NCI-H2171 (cell line): Measurements from ENCODE around the gene MVK.

ENCODE experiments used
- DNase-seq: peaks from one replicate; lab custom pipeline; 2025; lab: John Stamatoyannopoulos, UW

MVK gene

DNA sequence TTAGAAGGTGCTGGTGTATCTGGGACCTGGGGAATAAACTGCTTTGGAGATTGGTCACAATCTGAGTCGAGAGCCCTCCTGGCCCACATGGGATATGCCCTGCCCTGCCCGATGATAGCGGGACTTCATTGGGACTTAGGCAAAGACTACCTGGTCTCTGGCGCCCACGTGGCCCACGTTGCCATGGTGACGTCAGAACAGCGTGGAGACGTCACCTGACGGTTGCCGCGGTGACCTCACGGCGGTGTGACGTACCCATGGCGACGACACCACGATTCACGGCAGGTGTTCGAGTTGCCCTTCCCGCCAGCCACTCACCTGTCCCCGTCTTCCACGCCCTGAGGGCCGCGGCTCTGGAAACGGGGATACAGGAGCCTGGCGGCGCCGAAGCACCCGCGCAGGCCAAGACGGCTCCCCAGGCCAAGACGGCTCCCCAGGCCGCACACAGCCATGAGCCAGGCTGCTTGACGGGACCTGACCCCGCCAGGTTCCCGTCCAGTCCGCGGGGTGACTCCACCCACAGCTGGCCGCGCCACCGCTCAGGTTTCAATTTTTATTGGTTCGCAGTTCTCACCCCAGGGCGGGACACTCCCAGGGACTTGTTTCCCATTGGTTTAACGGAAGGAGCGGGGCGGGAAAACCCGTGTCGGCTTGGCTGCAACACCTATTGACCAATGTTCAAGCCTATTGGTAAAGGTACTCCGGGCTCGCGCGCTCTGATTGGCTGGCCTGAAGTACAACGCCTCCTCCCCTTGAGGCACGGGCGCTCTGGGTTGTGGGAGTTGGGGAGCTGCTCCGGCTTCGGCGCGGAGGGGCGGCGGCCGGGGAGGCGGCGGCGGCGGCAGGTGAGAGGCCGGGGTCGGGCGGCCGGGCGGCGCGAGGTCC lies at the start of gene MVK, which contains the start of gene MMAB:
Gene MVK (plus strand): TSS at position 766 of the 885 bp plus-strand sequence. CDS start 1,029 bp downstream, outside the sequence.
Gene MMAB (minus strand): TSS at position 476 of the 885 bp plus-strand sequence. CDS start 24 bp downstream, at position 452.
- DNase-seq, result peak; percentile 98

DNA sequence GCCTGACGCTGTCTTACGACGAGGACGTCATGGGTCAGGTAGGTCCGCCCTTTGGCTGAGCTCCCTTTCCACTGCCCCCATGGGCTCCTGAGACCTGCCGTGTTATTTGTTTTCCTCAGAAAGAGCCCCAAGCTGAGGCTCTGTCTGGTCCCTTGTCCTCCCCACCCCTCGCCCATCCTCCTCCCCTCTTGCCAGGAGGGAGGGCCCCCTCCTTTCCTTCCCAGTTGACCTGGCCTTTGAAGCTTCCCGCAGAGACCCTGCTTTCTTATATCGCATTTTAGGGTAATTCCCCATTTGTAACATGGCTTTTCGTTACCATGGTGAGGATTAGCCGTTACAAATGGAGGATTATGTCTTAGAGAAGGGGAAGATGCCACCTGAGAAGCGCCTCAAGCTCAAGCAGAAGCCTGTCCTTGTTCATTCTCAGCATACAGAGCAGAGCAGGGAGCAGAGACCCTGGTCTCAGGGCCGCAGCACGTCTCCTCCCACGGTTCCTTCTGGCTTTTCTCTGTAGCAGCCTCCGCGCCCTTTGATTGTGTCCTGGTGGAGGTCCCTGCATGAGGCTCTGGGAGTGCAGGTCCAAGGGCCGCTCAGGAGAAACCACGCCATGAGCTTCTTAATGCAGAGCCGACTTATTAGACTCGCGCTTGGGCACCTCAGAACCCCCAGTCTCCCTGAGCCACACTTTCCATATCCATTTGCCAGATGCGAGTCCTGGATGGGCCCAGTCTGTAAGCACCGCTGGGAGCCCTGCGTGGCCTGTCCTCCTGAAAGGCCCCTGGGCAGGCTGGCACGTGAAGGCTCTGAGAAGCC lies 48.9 kb upstream of the MVK start:
- DNase-seq, result no peak

DNA sequence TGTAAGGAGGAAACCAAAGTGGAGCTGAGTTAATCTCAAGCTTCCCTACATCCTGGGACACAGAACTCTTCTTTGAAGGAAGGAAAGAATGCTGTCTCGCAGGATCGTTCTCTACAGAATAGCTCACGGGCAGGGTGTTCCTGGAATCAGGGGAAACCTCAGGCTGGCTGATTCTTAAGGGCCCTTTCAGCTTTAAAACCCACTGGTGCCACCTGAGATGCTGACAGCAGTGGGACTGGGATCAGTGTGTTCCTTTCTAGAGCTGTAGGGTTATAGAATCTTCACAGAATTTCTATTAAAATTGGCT lies 48.4 kb upstream of the MVK start:
- DNase-seq, result no peak

DNA sequence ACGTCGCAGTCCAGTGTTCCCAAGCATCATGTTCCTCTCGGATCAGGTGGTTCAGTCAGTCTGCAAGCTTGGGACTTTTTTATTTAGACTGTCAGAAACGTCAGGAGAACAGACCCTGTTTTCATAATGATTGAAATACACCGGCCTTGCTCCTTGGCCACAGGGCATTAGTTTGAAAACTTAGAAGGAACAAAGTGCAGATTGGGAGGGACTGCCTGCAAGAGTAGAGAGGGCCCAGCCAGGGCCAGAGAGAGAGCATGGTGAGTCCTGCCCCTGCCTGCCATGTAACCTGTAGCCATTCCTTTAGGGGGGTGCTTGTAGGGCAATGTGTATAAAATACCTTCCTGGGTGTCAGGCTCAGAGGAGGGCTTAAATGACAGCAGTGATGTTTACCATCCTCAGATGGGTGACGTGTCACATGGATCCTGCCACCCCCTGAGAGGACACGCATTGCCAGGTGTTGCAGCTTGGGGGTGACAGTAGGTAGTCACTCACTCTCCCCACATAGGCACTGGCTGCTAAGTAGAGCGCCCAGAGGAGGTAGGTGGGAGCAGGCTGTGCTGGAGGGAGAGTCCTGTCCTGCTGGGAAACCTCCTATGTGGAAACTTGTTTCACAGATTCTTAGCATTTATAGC lies 46.0 kb upstream of the MVK start:
- DNase-seq, result no peak

DNA sequence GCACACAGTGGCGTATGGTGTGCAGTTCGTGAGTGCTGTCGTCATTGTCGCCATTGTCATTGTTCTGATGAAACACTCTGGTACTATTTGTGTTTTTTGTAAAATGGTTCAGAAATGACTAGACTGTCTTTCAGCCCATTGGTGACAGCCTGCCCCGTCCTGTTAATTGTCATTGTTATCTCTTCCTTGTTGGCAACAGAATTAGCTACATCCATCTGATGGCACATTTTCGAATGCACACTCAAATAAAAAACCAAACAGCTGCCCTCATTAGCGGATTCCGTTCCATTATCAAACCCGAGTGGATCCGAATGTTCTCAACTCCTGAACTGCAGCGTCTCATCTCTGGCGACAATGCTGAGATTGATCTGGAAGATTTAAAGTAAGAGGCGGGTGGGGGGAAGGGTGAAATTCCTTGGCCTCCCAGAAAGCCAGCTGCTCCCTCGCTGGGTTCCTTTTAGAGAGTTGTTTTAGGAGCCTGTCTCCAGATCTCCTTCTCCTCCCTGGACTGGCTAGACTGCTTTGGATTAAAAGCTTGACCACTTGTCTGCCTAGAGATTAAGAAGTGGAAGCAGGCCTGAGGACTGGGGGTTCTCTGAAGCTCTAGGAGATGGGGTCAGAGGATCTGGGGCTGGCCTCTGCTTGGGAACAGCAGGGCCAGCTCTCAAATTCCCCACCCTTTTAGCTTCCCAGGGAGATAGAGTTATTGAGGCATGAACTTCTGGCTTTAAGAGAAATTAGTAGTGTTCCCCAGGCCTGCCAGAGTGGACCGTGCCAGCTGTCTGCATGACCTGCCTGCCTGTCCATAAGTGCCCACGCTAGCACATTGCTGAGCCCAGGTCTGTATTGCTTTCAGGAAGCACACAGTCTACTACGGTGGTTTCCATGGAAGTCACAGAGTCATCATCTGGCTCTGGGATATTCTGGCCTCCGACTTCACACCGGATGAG lies 43.6 kb upstream of the MVK start:
- no peak for DNase-seq

DNA sequence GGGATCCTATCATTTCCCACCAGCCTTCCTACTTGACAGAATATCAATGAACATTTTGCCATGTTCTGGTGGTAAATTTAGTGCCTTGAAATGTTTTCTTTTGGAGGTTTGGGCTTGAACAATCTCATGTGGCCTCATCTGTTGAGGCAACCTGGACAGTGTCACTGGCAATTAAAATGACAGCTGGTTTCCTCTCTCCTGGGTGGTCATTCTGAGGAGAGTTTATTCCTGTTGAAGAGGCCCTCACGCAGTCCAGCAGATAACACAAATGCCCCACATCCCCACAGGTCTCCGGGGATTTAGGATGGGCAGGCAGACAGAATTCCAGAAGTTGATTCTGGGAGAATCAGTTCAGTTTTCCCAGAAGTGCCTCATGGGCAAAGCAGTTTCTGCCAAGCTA lies 42.2 kb upstream of the MVK start:
- DNase-seq, result no peak

DNA sequence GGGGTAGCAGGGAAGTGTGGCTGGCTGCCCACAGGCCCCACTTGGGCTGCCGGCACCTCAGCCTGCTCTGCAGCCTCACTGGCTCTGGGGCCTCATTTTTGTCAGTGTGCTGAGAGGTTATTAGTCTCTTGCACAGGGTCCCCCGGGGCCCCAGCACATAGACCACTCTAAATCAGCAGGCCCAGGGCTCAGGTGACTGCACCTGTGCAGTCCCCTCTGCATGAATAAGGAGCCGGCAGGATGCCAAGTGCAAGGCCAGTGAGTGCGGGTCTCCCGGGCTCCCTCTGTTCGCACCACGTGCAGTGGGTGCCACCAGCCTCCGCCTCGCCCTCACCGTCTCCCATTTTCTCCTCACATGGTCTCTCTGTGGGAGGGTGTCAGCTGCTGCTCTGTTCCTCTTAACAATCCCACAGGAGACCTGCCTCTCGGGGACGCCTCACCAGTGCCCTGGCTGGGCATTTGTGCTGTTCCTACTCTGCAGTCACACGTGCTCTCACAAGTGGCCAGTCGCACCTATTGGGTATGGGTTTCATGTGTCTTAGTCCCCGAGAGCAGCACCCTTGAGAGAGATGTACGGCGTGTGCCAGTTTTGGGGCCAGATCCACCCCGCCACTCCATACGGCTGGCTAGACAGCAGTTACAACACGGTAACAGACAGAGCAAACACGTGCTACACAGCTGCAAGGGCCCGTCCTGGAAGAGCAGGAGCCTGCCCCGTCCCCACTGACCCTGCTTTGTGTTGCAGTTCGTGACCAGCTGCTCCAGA lies 40.7 kb upstream of the MVK start:
- peak; percentile 33 for DNase-seq

DNA sequence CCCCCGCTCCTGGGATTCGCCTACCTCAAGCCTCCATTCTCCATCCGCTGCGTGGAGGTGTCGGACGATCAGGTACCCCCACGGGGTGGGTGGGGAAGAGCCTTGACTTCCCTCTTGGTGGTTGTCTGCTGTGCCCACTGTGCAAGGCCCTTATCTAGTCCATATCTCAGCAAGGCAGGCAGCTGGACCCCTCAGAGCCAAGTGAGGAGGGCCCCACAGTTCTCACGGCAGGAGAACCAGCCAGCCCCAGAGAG lies 40.2 kb upstream of the MVK start:
- DNase-seq, result no peak

DNA sequence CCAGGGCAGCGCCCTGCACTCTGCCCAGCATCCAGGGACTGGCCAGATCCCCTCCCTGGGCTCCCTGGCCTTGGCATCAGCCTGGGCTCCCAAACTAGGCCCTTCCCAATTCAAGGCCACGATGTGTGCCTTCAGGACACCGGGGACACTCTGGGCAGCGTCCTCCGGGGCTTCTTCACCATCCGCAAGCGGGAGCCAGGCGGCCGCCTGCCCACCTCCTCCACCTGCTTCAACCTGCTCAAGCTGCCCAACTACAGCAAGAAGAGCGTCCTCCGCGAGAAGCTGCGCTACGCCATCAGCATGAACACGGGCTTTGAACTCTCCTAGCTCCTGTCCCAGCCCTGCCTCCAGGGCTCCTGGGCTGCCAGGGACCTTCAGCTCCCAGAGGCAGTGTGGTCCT lies 39.1 kb upstream of the MVK start:
- no peak for DNase-seq

DNA sequence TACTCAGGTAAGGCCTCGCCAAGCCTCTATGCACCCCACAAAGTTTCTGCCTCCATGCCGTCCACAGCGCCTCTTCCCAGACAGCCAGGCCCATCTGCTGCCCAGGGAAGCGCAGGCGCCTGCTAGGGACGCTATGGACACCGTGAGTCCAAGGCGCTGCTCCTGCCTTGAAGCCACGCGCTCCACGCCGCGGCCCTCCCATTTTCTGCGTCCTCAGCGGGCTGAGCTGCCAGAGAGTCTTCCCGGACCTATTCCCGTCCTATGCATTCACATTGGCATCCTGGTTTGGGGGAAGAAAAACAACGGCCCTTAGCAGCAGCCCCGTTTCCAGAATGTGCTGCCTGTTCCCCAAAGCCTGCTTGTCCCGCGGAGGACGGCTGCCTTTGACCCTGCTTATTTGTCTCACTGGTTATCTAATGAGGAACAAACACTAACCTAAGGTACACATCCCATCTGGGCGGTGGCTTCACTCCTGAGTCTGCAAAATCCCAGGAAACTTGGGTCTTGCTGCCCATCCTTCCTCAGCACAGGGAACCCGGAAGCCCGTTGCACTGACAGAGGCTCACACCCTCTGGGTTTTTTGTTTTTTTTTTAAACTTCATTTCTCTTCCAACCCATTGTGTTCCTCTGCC lies 38.2 kb upstream of the MVK start:
- DNase-seq, result no peak

DNA sequence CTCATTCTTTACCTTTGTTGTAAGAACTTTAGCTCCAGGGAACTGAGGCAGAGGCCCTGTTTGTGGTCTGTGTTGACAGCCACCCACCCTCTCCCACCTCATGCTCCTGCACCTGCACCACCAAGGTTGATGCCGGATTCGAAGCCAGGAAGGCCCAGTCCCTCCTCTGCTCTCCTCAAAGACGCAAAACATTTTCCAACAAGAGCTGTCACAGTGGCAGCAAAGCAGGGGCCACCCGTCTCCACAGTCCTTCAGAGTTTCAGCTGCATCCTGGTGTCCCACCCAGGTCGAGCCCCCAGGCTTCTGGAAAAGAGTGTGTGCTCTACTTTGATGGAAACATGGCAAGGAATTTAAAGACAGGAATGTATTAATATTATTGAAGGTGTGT lies 37.7 kb upstream of the MVK start:
- DNase-seq, result no peak

DNA sequence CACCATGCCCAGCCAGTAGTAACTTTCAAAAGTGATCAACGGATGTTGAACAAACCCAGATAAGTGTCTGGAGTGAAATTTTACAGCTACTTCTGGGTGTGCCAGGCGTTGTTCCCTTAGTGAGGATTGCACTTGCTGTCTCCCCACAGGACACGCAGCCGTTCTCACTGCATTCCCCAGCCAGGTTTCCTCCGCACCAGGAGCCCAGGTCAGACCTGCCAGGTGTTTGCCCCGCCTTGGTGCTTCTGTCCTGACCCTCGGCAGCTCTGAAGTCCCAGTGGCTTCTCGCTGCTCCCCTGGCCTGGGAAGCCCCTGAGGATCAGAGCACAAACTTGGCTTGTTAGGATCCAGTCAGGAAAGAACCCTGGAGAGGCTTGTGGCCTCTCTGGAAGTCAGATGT lies 36.5 kb upstream of the MVK start:
- no peak for DNase-seq

DNA sequence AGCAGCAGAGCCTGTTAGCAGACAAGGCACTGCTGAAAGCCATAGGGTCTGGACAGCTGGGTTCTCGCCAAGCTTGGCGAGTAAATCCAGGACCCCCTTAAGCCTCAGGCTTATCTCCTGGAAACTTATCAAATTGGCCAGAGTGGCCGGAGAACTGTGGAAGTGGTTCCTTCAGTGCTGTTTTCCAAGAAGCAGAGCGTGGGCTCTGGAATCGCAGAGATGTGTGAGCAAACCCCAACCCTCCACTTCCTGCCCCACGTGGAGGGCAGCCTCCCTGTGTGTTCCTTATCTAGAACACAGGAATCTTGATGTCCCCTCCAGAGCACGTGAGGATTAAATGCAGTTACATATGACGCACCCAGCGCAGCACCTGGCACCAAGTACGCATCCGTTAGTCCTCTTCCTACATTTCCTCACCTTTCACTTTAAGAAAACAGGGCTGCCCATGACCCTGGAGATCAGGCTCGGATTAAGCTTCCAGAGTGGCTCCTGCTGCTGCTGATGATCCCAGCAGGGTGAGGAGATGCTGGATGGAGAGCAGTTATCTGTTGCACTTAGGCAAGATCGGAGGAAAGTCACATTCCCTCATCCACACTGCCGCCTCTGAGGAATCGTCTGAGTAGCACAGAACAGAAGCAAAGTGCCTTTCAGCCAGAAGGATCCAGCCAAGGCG lies 35.3 kb upstream of the MVK start:
- DNase-seq, result no peak

DNA sequence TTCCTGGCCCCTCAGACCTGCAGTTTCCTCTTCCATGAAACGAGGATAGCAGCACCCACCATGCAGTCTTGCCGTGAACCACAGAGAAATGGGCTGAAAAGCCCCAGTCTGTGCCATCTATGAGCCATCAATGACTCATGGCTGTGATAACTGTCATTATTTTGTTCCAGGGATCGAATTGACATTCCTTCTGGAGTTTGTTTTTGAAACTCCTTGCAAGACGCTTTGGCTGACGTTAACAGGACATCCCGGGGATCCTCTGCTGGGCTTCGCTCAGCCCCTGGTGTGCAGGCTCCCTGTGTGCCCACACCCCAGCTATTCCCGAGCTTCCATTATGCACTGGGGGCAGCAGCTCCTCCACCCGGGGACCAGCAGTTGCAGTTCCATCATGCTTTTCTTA lies 34.1 kb upstream of the MVK start:
- DNase-seq, result no peak

DNA sequence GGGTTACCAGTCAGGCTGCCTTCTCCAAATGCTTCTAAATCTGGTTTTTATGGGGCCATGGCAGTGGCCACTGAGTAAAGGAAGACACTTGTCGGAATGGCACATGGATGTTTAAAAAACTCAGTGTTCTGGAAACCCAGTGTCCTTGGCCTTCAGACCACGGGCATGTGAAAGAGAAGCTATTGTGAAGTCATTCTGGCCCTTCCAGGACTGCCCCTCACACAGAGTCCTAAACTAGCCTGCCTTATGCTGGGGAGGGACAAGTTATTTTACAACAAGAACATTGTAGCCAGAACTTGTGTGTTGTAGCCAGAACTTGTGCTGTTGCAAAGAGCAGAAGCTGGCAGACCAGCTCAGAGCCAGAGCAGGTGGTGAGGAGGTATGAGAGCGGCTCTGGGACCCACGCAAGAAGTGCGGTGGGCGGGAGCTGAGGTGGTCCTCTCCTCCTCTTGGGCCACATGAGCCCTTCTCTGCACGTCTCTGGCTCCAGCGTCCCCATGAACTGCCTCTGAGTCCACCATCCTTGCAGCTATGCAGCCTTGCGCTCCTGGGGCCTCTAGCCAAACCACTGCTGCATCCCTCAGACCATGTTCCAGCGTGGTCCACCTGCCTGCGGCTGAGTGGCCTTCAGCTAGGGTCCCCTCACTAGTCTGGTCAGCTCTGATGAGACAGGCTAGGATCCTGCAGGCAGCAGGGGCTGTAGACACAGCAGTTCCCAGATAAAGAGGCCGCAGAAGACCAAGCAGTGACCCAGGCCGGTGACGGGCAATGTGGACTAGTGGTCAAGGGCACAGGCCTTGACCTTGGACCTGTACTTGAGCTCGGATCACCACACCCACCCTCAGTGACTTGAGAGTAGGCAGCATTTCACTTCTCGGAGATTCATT lies 32.8 kb upstream of the MVK start:
- DNase-seq, result no peak

DNA sequence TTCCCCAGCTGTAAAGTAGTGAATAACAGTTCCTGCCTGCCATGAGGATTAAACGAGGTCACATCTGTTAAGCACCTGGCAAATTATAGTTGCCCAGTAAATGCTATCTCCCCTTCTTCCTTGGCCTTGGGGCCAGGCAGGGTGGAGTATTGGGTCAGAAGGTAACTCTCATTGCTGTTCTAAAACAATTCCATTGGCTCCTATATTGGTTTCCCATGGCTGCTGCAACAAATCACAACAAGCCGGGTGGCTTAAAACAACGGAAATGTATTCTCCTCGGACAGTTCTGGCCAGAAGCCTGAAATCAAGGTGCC lies 32.2 kb upstream of the MVK start:
- no peak for DNase-seq

DNA sequence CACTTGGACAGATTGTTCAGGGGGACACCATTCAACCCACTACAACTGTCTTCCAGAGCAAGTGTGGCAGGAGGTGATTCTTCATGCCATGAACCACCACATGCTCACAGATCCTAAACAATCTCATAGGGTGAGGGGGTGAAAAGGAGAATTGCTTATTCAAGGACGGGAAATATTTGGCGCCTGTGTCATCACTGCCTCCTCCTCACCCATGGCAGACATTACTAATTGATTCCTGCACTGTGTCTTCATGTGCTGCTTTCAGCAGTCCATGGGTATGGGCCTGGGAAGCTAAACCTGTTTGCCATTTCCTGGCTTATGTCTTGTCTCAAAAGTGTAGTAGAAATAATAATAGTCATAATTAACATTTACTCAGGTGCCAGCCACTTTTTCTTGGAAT lies 31.6 kb upstream of the MVK start:
- no peak for DNase-seq

DNA sequence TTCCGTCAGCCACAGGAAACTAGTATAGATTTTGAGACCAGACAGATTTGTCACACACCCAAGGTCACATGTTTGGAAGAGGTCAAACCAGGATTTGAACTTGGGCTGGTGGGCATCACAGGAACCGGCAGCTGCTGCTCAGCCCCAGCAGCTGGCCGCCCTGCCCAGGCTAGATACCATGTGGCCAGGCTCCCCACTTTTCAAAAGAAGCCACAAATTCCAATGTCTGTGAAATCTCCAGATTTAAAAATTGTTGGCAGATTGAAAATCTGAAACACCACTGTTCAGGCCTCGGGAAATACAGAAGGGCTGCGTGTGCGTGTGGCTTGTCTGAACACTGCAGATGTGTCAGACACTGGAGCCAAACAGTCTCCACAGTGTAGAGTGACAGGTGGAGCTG lies 30.7 kb upstream of the MVK start:
- no peak for DNase-seq

DNA sequence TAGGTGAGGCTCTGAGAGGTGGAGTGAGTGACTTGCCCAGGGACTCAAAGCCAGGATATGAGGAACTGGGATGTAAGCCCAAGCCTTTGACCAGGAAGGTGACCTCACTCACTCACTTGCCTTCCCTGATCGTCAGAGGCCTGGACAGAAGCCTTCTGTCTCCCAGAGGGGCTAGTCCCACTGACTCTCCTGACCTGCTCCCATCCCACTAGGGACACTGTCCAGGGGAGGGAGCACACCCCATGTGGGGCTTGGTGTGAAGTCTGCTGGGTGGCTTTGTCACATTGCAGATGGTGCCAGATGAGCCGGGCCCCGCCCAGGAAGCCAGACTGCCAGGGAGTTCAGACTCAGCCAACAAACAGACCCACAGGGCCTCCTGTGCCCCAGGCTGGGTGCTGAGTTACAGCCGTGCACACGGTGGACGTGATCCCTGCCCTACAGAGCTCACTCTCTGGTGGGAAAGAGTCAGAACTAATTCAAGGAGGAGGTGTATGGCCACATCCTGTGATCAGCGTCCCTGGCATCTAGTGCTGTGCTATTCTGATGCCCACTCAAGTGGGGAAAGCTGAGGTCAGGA lies 28.6 kb upstream of the MVK start:
- peak; percentile 41 for DNase-seq
